ENCODE data around the gene RRP1B. TPM values are rescaled to one million over a fixed set of nuclear protein-coding genes. Genes with fewer than 3 reads are reported as not detected.

RRP1B gene
- total and polyA plus RNA-seq, 2 of the 13 experiments (the other 11 are each of a cell fraction or from before 2014, with no cell fraction given) = 16.3 to 46.2 TPM

DNA sequence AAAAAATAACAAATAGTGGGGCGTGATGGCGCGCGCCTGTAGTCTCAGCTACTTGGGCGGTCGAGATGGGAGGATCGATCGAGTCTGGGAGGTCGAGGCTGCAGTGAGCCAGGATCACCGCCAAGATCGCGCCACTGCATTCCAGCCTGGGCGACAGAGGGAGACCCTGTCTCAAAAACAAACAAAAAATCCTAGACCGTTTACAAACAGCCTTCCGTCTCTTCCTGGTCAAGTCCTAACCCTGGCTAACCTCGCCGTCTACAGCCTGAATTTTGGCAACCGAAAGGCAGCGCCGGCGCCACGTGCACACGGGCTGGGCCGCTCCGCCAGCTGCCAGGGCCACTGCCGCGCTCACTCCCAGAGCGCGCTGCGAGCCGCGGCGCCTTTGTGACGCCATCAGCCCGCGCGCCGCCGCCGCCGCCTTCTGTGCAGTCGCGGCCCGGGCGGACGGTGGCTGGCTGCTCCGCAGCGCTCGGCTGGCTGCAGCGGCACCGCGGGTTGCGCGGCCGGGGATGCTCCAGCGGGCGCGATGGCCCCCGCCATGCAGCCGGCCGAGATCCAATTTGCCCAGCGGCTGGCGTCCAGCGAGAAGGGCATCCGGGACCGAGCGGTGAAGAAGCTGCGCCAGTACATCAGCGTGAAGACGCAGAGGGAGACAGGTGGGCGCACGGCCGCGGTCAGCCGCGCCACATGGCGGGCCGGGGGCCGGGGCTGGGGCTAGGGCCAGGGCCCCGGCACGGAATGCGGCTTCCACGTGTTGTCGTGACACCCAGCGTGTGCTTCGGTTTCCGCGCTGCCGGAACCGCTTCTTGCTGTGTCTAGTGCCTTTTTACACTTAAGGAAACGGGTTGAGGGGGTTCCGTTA is at the start of gene RRP1B, which contains the start of gene HSF2BP (continued):
- TF ChIP-seq SIX1 (CRISPR knock-in tag; IDR thresholded peaks at IDR 0.05; ENCODE audit: borderline replicate concordance) = no peak
- TF ChIP-seq ZNF124 (CRISPR knock-in tag; IDR thresholded peaks at IDR 0.05) = 0 out of 2 replicates have a peak, but pooled peaks have one; percentile 14
- TF ChIP-seq RAD51 (IDR thresholded peaks at IDR 0.05; ENCODE audit: borderline replicate concordance) = no peak
- no peak for TF ChIP-seq MIER2 (CRISPR knock-in tag; IDR thresholded peaks at IDR 0.05)
- no peak for TF ChIP-seq IKZF1 (IDR thresholded peaks at IDR 0.05)
- TF ChIP-seq DNMT1 (CRISPR knock-in tag; IDR thresholded peaks at IDR 0.05) = peak; percentile 81; the same call in 1 of the 2 replicates
- TF ChIP-seq, protein P1, sequence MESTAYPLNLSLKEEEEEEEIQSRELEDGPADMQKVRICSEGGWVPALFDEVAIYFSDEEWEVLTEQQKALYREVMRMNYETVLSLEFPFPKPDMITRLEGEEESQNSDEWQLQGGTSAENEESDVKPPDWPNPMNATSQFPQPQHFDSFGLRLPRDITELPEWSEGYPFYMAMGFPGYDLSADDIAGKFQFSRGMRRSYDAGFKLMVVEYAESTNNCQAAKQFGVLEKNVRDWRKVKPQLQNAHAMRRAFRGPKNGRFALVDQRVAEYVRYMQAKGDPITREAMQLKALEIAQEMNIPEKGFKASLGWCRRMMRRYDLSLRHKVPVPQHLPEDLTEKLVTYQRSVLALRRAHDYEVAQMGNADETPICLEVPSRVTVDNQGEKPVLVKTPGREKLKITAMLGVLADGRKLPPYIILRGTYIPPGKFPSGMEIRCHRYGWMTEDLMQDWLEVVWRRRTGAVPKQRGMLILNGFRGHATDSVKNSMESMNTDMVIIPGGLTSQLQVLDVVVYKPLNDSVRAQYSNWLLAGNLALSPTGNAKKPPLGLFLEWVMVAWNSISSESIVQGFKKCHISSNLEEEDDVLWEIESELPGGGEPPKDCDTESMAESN (CRISPR knock-in tag; conservative IDR thresholded peaks at IDR 0.05) = peak; percentile 93
- TF ChIP-seq ZNF605 (CRISPR knock-in tag; IDR thresholded peaks at IDR 0.05) = no peak; the same call in 1 of the 2 replicates
- TF ChIP-seq, protein P2, sequence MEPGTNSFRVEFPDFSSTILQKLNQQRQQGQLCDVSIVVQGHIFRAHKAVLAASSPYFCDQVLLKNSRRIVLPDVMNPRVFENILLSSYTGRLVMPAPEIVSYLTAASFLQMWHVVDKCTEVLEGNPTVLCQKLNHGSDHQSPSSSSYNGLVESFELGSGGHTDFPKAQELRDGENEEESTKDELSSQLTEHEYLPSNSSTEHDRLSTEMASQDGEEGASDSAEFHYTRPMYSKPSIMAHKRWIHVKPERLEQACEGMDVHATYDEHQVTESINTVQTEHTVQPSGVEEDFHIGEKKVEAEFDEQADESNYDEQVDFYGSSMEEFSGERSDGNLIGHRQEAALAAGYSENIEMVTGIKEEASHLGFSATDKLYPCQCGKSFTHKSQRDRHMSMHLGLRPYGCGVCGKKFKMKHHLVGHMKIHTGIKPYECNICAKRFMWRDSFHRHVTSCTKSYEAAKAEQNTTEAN (CRISPR knock-in tag; conservative IDR thresholded peaks at IDR 0.05) = peak; percentile 97
- no peak for TF ChIP-seq NFE2 (CRISPR knock-in tag; IDR thresholded peaks at IDR 0.05)
- TF ChIP-seq, protein P3, sequence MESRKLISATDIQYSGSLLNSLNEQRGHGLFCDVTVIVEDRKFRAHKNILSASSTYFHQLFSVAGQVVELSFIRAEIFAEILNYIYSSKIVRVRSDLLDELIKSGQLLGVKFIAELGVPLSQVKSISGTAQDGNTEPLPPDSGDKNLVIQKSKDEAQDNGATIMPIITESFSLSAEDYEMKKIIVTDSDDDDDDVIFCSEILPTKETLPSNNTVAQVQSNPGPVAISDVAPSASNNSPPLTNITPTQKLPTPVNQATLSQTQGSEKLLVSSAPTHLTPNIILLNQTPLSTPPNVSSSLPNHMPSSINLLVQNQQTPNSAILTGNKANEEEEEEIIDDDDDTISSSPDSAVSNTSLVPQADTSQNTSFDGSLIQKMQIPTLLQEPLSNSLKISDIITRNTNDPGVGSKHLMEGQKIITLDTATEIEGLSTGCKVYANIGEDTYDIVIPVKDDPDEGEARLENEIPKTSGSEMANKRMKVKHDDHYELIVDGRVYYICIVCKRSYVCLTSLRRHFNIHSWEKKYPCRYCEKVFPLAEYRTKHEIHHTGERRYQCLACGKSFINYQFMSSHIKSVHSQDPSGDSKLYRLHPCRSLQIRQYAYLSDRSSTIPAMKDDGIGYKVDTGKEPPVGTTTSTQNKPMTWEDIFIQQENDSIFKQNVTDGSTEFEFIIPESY (CRISPR knock-in tag; IDR thresholded peaks at IDR 0.05) = peak; percentile 95
- no peak for TF ChIP-seq SRSF9 (IDR thresholded peaks at IDR 0.05; ENCODE audit: borderline replicate concordance, insufficient read depth, low read depth, low read length, poor library complexity, severe bottlenecking)
- TF ChIP-seq ZNF75D (CRISPR knock-in tag; IDR thresholded peaks at IDR 0.05; ENCODE audit: borderline replicate concordance) = no peak
- peak; percentile 80 for TF ChIP-seq TEAD3 (CRISPR knock-in tag; optimal IDR thresholded peaks at IDR 0.05; ENCODE audit: borderline replicate concordance)
- TF ChIP-seq, protein P4, sequence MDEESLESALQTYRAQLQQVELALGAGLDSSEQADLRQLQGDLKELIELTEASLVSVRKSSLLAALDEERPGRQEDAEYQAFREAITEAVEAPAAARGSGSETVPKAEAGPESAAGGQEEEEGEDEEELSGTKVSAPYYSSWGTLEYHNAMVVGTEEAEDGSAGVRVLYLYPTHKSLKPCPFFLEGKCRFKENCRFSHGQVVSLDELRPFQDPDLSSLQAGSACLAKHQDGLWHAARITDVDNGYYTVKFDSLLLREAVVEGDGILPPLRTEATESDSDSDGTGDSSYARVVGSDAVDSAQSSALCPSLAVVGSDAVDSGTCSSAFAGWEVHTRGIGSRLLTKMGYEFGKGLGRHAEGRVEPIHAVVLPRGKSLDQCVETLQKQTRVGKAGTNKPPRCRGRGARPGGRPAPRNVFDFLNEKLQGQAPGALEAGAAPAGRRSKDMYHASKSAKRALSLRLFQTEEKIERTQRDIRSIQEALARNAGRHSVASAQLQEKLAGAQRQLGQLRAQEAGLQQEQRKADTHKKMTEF (CRISPR knock-in tag; IDR thresholded peaks at IDR 0.05) = peak; percentile 36; the same call in 1 of the 2 replicates
- TF ChIP-seq FOSL2 (CRISPR knock-in tag; IDR thresholded peaks at IDR 0.05) = 0 out of 2 replicates have a peak, but pooled peaks have one; percentile 9
- TF ChIP-seq TP53 (CRISPR knock-in tag; conservative IDR thresholded peaks at IDR 0.05) = peak; percentile 86
- peak; percentile 94 for TF ChIP-seq TMF1 (CRISPR knock-in tag; IDR thresholded peaks at IDR 0.05; ENCODE audit: low read depth)
- TF ChIP-seq, protein P5, sequence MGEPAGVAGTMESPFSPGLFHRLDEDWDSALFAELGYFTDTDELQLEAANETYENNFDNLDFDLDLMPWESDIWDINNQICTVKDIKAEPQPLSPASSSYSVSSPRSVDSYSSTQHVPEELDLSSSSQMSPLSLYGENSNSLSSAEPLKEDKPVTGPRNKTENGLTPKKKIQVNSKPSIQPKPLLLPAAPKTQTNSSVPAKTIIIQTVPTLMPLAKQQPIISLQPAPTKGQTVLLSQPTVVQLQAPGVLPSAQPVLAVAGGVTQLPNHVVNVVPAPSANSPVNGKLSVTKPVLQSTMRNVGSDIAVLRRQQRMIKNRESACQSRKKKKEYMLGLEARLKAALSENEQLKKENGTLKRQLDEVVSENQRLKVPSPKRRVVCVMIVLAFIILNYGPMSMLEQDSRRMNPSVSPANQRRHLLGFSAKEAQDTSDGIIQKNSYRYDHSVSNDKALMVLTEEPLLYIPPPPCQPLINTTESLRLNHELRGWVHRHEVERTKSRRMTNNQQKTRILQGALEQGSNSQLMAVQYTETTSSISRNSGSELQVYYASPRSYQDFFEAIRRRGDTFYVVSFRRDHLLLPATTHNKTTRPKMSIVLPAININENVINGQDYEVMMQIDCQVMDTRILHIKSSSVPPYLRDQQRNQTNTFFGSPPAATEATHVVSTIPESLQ (CRISPR knock-in tag; conservative IDR thresholded peaks at IDR 0.05) = no peak
- peak; percentile 89 to 90; a peak in 3 of 4 replicates for TF ChIP-seq KLF16 (CRISPR knock-in tag; IDR thresholded peaks at IDR 0.05)
